ENCODE results near the gene SUOX. TPM values are rescaled to one million over a fixed set of nuclear protein-coding genes. Genes with fewer than 3 reads are reported as not detected.

The SUOX gene
- total and polyA plus RNA-seq, 2 donors (not counting 1 experiment from before 2014, with no cell fraction given), result 11.1 to 11.6 TPM

GRCh38 chr12:55972911-55973598 is 24.0 kb upstream of the SUOX start:
- Histone ChIP-seq H4K20me1 (ENCODE audit: control insufficient read depth, extremely low read depth, insufficient read depth, low read length) (no peaks in the 10 kb centered on the region), H3K36me3 (ENCODE audit: control insufficient read depth, insufficient read depth, low read length) (peaks cover 2% of the 10 kb centered on the region), H3K27ac (ENCODE audit: insufficient read depth, low read length) (peak overlapping the region; percentile 94), H3K9me3 (ENCODE audit: control insufficient read depth, insufficient read depth, low read depth, low read length) (no peaks in the 10 kb centered on the region), H3K4me3 (replicated peaks in 1 of 4; ENCODE audit: control extremely low read depth in 1 of 4, insufficient read depth in 1 of 4, low read depth in 3 of 4, low read length in 4 of 4) (peak overlapping the region; percentile 54 to 95 (median 72)), H2AFZ (ENCODE audit: low read length) (peak overlapping the region; percentile 27), H3K4me2 (ENCODE audit: extremely low read depth, insufficient read depth, low read length) (peak overlapping the region; percentile 92), H3K4me1 (ENCODE audit: control insufficient read depth, extremely low read depth, insufficient read depth, low read length) (peaks cover 11% of the 10 kb centered on the region), H3K79me2 (ENCODE audit: control insufficient read depth, insufficient read depth, low read length) (peaks cover 49% of the 10 kb centered on the region), H3K9ac (ENCODE audit: insufficient read depth, low read length) (peak overlapping the region; percentile 74), H3K27me3 (ENCODE audit: control insufficient read depth, insufficient read depth, low read length) (no peaks in the 10 kb centered on the region)
- peak; percentile 58 to 59 for DNase-seq (ENCODE audit: low read depth in 2 of 2)
- TF ChIP-seq CTCF (conservative IDR thresholded peaks at IDR 0.05 in 1 of 2, IDR thresholded peaks at IDR 0.05 in 1 of 2; ENCODE audit: low read depth in 1 of 2, low read length in 2 of 2), result no peak
- no peak for TF ChIP-seq EZH2 (IDR thresholded peaks at IDR 0.05; ENCODE audit: low read length, missing control alignments)

GRCh38 chr12:55973599-55974307 is 23.3 kb upstream of the SUOX start, which contains the start of gene RAB5B:
RAB5B (plus strand) TSS chr12:55974078; CDS start chr12:55986961, 12,883 bp downstream.
- peaks cover 2% of the 10 kb centered on the region for H3K36me3 ChIP-seq (ENCODE audit: control insufficient read depth, insufficient read depth, low read length)
- no peak for TF ChIP-seq EZH2 (IDR thresholded peaks at IDR 0.05; ENCODE audit: low read length, missing control alignments)
- TF ChIP-seq CTCF (conservative IDR thresholded peaks at IDR 0.05 in 1 of 2, IDR thresholded peaks at IDR 0.05 in 1 of 2; ENCODE audit: low read depth in 1 of 2, low read length in 2 of 2), result peak; percentile 40 to 54
- no peaks in the 10 kb centered on the region for H3K9me3 ChIP-seq (ENCODE audit: control insufficient read depth, insufficient read depth, low read depth, low read length)
- H3K4me1 ChIP-seq (ENCODE audit: control insufficient read depth, extremely low read depth, insufficient read depth, low read length), result peaks cover 11% of the 10 kb centered on the region
- peak within 1 kb of the TSS; percentile 94 for H3K27ac ChIP-seq (ENCODE audit: insufficient read depth, low read length)
- peak within 1 kb of the TSS; percentile 92 to 97 (median 96) for H3K4me3 ChIP-seq (replicated peaks in 1 of 4; ENCODE audit: control extremely low read depth in 1 of 4, insufficient read depth in 1 of 4, low read depth in 3 of 4, low read length in 4 of 4)
- H2AFZ ChIP-seq (ENCODE audit: low read length), result peak within 1 kb of the TSS; percentile 54
- no peaks in the 10 kb centered on the region for H3K27me3 ChIP-seq (ENCODE audit: control insufficient read depth, insufficient read depth, low read length)
- peak; percentile 100 for DNase-seq (ENCODE audit: low read depth in 2 of 2)
- H3K79me2 ChIP-seq (ENCODE audit: control insufficient read depth, insufficient read depth, low read length), result peaks cover 49% of the 10 kb centered on the region
- peak within 1 kb of the TSS; percentile 97 for H3K9ac ChIP-seq (ENCODE audit: insufficient read depth, low read length)
- peak within 1 kb of the TSS; percentile 92 for H3K4me2 ChIP-seq (ENCODE audit: extremely low read depth, insufficient read depth, low read length)
- no peaks in the 10 kb centered on the region for H4K20me1 ChIP-seq (ENCODE audit: control insufficient read depth, extremely low read depth, insufficient read depth, low read length)

- H3K4me2 ChIP-seq (ENCODE audit: extremely low read depth, insufficient read depth, low read length), result peak overlapping the region; percentile 42
- peaks cover 50% of the 10 kb centered on the region for H3K79me2 ChIP-seq (ENCODE audit: control insufficient read depth, insufficient read depth, low read length)
- H3K36me3 ChIP-seq (ENCODE audit: control insufficient read depth, insufficient read depth, low read length), result peaks cover 2% of the 10 kb centered on the region
- no peaks in the 10 kb centered on the region for H4K20me1 ChIP-seq (ENCODE audit: control insufficient read depth, extremely low read depth, insufficient read depth, low read length)
- peak overlapping the region; percentile 97 for H3K9ac ChIP-seq (ENCODE audit: insufficient read depth, low read length)
- no peaks in the 10 kb centered on the region for H3K27me3 ChIP-seq (ENCODE audit: control insufficient read depth, insufficient read depth, low read length)
- peak; percentile 45 to 59 for DNase-seq (ENCODE audit: low read depth in 2 of 2)
- TF ChIP-seq CTCF (conservative IDR thresholded peaks at IDR 0.05 in 1 of 2, IDR thresholded peaks at IDR 0.05 in 1 of 2; ENCODE audit: low read depth in 1 of 2, low read length in 2 of 2) (no peak), EZH2 (IDR thresholded peaks at IDR 0.05; ENCODE audit: low read length, missing control alignments) (no peak)
- H3K4me3 ChIP-seq (replicated peaks in 1 of 4; ENCODE audit: control extremely low read depth in 1 of 4, insufficient read depth in 1 of 4, low read depth in 3 of 4, low read length in 4 of 4), result peak overlapping the region; percentile 91 to 97 (median 94)
- H2AFZ ChIP-seq (ENCODE audit: low read length), result peak overlapping the region; percentile 54
- peaks cover 11% of the 10 kb centered on the region for H3K4me1 ChIP-seq (ENCODE audit: control insufficient read depth, extremely low read depth, insufficient read depth, low read length)
- H3K27ac ChIP-seq (ENCODE audit: insufficient read depth, low read length), result peak overlapping the region; percentile 89
- H3K9me3 ChIP-seq (ENCODE audit: control insufficient read depth, insufficient read depth, low read depth, low read length), result no peaks in the 10 kb centered on the region
These were observed 22.8 kb upstream of the SUOX start for GRCh38 chr12:55974308-55974730.
